Fibroblast of skin of left quadriceps (primary cell): ENCODE results near the gene FURIN.
"Not testable (repeated sequence)": the region's sequence is repeated elsewhere in the genome, so short reads cannot be mapped to it uniquely, and the experiment has no call there.

Source experiments
- DNase-seq, 2 experiments: peaks; one replicate each; pipeline ENCODE4 v3.0.0-alpha.2; 2013; ENCODE audit warnings: low read depth in 2 of 2

Gene FURIN

DNA sequence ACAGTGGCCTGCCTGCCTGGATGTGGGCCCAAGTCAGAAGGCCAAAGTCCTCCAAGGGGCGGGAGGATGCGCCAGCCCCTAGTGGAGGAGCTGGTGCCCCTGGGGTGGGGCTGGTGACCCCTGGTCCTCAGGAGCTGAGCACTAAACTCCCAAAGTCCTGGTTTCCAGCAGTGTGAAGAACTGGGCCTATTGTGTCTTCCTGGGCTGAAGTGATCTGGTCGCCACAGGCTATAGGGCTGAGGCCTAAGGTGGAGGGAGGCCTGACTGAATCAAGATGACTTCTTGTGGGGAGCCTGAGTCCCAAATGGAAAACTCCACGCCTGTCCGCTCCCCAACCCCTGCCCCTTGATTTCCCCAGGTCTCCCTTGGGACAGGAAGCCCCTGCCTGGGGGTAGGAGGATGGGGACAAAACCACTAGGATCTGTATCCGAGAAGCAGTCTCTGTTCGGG is 15.2 kb downstream of the FURIN start:
- DNase-seq = no peak

DNA sequence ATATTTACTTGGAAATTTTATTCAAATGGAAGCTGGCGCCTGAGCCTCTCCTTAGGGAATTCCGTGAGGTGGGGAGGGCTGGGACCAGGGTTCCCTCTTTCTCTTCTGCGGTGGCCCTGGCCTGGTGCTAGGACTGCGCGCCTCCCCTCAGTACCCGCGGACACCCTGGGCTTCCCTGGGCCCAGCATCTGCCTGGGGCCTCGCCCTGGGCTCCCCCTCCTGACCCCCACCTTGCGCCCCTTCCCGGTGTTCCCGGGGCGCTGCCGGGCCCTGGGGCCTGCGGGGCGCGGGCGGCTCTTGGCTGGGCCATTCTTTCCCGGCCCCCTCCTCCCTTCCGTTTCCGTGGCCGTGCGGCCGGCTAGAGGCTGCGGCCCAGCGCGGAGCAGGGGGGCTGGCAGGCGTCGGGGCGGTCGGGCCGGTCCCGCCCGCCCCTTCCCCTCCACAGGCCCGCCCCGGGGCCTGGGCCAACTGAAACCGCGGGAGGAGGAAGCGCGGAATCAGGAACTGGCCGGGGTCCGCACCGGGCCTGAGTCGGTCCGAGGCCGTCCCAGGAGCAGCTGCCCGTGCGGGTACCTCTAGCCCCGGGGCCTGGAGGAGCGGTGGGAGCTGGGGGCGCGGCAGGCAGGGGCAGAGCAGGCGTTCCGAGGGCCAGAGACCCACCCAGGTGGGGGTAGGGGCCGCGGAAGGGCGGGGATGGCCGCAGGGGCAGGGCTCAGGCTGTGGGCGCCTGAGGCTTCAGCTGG is 15.8 kb downstream of the FURIN start, which contains the start of gene FES:
Gene FES, plus strand, starts transcription at position 529 of the 743 bp plus-strand sequence. CDS start 542 bp downstream, outside the sequence.
- no peak for DNase-seq

DNA sequence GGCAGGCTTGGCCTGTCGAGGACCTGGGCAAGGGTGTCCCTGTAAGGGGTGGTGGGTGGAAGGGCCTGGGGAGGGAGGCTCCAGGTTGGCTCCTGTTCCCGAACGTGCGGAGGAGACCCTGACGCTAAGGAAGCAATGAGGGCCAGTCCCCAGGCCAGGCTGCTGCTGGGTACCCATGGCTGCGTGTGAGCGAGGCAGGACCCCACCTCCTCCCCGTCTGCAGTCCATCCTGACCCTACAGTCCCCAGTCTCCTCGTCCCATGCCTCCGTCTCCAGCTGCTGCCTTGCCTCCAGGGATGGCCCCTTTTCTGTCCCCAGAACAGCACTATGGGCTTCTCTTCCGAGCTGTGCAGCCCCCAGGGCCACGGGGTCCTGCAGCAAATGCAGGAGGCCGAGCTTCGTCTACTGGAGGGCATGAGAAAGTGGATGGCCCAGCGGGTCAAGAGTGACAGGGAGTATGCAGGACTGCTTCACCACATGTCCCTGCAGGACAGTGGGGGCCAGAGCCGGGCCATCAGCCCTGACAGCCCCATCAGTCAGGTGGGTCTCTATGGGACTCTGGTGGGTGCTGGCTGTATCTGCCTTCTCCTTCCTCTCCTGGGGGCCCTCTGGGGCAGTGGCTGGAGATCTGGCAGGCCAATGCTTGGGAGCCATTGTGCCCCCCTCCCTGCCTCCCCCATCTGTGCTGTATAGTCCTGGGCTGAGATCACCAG is 16.5 kb downstream of the FURIN start:
- no peak for DNase-seq

DNA sequence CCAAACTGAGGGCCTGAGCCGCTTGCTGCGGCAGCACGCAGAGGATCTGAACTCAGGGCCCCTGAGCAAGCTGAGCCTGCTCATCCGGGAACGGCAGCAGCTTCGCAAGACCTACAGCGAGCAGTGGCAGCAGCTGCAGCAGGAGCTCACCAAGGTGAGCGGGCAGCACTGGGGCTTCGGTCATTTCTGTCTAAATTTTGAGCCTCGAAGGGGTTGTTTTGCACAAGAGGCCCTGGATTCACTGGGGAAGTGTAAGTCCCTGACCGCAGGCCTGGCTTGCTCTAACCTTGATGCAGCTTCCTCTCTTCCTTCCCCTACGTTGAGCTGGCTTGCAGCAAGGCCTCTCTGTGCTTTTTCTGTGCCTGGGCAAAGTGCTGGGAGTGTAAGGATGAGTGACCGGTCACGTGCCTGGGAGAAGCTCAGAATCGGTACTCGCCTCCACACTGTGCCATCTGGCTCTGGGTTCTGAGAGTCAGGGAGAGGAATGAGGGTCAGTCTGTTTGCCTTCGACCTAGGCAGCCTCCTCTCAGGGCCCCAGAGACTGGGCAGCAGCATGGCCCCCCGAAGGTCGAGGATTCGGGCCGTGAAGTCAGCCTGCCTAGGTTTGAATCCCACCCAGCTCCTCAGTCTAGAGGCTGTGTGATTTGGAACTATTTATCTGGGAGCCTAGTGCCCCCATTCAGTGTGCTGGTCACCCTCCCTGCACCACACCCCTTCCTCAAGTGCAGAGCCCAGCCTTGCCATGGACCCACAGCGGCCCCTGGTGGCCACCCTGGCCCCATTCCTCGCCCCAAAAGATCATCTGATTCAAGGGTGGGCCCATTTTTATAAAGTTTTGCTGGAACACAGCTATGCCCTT is 17.3 kb downstream of the FURIN start:
- no peak for DNase-seq

DNA sequence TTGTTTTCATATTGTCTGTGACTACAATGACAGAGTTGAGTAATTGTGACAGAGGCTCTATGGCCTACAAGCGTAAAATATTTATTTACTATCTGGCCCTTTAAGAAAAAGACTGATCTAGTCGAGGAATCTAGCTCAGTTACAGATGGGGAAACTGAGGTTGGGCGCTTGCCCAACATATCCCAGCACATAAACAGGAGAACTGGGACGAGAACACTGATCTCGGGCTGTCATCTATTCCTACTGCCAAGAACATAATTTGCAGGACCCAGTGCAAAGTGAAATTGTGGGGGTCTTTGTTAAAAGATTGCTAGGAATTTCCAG is 17.9 kb downstream of the FURIN start:
- no peak for DNase-seq

DNA sequence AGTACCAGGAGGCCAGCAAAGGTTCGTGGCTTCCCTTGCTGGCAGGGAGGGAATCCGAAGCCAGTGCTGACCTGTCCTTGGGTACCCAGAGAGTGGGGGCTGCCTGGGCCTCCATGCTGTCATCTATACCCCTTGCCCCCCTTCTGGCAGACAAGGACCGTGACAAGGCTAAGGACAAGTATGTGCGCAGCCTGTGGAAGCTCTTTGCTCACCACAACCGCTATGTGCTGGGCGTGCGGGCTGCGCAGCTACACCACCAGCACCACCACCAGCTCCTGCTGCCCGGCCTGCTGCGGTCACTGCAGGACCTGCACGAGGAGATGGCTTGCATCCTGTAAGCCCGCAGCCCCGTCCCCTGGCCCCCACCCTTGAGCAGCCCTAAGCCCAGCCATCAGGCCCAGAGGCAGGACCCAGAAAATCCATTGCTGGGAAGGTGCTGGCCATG is 18.7 kb downstream of the FURIN start:
- DNase-seq = no peak

DNA sequence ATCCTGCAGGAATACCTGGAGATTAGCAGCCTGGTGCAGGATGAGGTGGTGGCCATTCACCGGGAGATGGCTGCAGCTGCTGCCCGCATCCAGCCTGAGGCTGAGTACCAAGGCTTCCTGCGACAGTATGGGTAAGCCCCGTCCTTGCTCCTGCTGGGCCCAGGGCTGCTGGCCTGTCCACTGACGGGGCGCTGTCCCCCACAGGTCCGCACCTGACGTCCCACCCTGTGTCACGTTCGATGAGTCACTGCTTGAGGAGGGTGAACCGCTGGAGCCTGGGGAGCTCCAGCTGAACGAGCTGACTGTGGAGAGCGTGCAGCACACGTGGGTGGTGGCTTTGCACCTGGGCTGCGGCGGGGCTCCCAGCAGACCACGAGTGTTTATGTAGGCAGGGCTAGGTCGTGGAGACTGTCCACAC is 20.9 kb downstream of the FURIN start:
- DNase-seq = no peak

DNA sequence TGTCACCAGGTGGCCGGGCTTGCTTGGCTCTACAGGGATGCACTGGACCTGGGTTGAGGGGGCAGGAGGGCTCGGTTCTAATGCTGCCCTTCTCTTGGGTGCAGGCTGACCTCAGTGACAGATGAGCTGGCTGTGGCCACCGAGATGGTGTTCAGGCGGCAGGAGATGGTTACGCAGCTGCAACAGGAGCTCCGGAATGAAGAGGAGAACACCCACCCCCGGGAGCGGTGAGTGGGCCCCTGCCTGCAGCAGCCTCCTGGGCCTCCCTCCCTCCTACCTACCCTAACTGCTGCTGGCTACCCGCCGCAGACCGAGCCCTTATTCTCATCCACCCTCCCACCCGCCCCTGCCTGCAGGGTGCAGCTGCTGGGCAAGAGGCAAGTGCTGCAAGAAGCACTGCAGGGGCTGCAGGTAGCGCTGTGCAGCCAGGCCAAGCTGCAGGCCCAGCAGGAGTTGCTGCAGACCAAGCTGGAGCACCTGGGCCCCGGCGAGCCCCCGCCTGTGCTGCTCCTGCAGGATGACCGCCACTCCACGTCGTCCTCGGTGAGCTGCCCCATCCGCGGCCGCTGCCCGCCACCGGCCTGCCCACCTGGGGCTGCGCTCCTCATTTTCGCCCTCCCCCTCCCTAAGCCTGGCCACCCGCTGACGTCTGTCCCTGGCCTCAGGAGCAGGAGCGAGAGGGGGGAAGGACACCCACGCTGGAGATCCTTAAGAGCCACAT is 21.5 kb downstream of the FURIN start:
- DNase-seq = no peak

DNA sequence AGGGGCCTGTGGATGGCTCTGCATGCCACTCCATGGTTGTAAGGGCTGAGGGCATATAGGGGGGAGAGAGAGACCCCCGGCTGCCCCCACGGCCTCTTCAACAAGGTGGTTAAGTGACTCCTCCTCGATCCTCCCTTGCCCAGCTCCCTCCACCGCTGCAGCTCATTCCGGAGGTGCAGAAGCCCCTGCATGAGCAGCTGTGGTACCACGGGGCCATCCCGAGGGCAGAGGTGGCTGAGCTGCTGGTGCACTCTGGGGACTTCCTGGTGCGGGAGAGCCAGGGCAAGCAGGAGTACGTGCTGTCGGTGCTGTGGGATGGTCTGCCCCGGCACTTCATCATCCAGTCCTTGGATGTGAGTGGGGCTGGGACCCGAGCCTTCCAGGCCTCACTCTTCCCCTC is 22.5 kb downstream of the FURIN start:
- no peak for DNase-seq

DNA sequence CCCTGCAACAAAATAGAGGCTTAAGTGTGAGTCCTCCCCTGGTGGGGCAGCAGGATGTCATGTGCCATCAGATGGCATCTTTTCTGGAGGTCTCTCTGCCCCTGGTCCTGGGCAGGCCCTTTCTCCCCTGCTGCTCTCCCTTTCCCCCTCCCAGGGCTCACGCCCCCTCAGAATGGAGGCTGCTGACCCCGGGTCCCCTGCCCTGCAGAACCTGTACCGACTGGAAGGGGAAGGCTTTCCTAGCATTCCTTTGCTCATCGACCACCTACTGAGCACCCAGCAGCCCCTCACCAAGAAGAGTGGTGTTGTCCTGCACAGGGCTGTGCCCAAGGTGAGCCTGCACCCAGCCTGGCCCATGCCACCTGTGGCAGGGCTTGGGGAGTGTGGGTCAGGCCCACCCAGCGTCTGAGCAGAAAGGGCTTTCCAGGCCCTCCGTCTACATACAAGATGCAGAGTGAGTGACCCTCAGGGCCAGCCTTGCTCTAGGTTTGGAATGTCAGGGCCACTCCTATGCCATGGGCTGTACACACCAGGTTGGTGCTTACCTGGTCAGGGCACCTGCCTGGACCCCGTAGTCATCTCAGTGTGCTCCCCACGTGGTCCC is 23.1 kb downstream of the FURIN start:
- DNase-seq = no peak

DNA sequence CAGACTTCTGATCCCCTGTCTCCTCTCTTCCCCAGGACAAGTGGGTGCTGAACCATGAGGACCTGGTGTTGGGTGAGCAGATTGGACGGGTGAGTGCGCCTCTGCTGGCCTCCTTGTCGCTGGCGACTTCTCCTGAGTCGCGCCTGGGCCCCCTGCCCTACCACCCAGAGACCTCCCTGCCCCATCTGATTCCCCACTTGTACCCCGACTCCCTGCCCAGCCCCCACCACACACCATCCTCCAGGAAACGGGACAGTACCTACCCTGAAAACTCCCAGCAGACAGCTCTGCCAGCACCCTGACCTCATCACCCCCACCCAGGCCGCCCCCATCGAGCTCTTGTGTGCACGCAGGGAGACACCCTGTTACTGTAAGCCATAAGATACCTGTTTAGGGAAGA is 23.6 kb downstream of the FURIN start:
- no peak for DNase-seq

DNA sequence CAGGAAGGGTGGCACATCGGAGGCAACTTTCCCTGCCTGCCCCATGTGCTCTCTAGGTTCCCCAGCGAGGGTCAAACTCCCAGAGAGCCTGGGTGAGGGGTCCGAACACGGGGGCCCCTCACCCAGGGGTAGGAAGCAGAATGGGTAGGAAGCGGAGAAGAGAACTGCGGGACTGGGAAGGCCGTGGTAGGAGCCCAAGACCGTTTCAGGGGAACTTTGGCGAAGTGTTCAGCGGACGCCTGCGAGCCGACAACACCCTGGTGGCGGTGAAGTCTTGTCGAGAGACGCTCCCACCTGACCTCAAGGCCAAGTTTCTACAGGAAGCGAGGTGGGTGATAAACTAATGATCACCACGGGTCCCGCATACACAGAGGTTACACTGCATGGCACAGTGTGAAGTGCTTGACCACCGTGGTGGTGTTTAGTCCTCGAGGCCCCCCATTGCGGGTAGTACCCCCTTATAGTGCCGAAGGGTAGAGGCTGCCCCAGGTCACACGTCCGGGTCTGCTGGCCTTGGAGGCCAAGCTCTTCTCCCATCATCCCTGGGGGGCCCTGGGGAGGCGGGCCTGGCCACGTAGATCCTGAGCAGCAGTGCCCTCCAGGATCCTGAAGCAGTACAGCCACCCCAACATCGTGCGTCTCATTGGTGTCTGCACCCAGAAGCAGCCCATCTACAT is 24.2 kb downstream of the FURIN start:
- no peak for DNase-seq

DNA sequence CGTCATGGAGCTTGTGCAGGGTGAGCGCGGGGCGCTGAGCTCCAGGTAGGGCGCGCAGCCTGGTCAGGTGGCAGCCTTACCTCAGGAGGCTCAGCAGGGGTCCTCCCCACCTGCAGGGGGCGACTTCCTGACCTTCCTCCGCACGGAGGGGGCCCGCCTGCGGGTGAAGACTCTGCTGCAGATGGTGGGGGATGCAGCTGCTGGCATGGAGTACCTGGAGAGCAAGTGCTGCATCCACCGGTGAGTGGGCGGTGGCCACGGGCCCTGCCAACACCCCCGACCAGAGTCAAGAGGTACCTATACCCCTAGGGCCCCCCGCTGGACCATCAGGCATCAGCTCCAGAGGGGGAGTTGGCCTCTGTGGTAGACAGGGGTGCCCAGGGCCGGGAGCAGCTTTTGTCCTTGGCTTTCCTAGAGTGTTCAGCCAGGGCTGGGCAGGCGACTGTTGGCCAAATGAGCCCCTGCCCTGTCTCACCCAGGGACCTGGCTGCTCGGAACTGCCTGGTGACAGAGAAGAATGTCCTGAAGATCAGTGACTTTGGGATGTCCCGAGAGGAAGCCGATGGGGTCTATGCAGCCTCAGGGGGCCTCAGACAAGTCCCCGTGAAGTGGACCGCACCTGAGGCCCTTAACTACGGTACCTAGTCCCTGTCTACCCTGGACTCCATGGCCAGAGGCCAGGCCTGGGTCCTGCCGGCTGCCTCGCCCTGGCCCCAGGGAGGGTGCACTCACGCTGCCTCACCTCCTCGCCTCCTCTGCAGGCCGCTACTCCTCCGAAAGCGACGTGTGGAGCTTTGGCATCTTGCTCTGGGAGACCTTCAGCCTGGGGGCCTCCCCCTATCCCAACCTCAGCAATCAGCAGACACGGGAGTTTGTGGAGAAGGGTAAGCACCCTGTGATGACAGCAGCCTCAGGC is 25.0 kb downstream of the FURIN start:
- no peak for DNase-seq

DNA sequence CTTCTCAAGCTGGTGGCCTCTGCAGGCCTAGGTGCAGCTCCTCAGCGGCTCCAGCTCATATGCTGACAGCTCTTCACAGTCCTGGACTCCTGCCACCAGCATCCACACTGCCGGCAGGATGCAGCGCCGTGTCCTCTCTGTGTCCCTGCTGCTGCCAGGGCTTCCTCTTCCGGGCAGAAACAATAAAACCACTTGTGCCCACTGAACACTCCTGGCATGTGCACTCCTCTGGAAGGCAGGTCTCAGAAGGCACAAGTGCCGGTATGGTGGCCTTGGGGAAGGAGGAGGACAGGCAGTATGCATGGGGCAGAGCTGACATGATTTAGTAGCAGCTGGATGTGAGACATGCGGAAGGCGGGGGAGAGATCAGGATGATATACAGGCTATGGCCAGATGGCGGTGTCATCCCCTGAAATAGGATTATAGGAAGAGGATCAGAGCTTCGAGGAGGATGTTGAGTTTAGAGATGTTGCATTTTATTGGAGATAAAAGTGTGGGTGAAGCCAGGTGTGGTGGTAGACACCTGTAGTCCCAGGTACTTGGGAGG is 27.3 kb downstream of the FURIN start:
- no peak for DNase-seq

DNA sequence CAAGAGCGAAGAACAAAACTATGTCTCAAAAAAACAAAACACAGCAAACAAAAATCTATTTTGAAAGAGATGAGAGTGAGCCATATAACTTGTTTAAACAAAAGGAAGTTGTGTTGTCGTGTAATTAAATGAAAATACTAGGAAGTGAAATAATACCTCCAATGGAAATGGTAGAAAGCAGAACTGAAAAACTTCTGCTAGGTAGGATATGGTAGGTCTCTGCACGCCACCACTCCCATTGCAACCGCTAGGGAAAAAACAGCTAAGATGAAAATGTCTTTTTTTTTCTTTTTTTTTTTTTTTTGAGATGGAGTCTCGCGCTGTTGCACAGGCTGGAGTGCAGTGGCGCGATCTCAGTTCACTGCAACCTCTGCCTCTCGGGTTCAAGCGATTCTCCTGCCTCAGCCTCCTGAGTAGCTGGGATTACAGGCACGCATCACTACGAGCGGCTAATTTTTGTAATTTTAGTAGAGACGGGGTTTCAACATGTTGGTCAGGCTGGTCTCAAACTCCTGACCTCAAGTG is 28.8 kb downstream of the FURIN start:
- not testable (repeated sequence) for DNase-seq

DNA sequence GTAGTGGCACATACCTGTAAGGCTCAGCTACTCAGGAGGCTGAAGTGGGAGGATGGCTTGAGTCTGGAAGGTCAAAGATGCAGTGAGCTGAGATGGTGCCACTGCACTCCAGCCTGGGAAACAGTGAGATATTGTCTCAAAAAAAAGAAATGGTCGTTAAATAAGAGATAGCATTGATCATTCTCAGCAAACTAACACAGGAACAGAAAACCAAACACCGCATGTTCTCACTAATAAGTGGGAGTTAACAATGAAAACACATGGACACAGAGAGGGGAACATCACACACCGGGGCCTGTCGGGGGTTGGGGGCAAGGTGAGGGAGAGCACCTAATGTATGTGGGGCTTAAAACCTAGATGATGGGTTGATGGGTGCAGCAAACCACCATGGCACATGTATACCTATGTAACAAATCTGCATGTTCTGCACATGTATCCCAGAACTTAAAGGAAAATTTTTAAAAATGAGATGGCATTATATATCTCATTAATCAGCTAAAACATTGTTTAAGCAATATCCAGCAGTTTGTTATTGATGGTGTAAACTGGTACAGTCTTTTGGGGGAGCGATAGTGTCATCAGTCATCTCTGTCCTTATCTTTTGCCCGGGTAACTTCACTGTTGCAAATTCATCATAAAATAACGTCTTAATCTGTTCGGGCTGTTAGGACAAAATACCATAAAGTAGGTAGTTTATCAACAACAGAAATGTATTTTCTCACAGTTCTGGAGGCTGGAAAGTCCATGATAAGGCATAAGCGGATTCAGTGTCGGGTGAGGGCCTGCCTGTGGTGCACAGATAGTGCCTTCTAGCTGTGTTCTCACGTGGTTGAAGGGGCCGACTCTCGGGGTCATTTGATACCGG is 33.0 kb downstream of the FURIN start:
- no peak for DNase-seq

DNA sequence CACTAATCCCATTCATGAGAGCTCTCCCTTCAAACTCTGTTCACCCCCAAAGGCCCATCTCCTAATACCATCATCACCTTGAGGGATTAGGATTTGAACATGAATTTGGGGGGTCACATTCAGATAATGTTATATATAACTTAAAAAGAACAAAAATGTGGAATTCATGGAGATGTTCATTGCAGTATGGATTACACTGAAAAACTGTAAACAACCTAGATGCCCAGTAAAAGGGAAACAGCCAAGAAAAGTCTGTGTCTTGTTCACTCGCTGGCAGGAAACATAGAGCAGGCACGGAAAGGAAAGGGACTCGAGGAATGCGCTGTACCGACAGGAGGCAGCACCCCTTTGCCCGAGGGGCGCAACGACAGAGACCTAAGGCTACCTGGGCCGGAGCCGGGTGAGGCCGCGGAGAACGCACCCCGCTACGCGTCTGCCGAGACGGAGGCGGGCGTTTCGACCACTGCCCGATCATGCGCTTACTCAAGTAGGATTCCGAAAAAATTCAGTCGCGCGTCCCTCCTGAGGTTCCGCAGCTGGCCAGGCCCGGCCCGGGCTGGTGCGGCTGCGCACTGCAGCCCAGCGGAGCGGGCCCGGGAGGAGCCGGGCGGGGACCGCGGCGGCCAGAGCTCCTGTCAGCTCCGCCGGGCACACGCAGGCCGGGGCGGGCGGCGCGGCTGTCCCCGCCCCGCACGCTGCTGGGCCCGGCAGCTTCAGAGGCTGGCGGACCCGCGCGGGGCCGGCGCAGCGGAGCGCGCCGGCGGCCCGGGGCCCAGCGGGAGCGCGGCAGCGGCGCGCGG is 33.9 kb downstream of the FURIN start:
- peak; percentile 43 to 46 for DNase-seq
